ENCODE data around the gene SNTN. TPM values are rescaled to one million over a fixed set of nuclear protein-coding genes. Genes with fewer than 3 reads are reported as not detected.

SNTN gene
- total and polyA plus RNA-seq, 9 of the 15 experiments (the other 6 are each of a cell fraction or from before 2014, with no cell fraction given): not detected

DNA sequence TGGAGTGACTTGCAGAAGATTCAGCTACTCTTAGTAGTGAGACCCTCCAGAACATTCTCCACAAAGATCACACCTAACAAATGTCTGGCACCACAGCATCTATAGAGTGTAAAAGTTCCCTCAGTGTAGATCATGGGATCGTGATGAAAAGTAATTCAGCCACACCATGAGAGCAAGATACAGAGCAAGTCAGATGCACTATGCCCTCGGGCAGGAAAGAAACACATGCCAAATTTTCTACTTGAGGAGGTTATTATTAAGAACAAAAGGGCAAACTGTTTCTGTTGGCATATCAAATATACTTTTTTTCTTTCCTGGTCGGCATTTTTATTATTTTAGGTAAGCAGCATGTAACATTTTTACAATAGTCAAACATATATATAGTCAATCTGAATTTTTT lies 44.8 kb upstream of the SNTN start:
- H3K27ac ChIP-seq (ENCODE audit: extremely low read depth, low read depth, low read length): no peak overlapping the region
- no peaks in the 10 kb centered on the region for H4K20me1 ChIP-seq (replicated peaks; ENCODE audit: control insufficient read depth, insufficient read depth, low read length)
- TF ChIP-seq ZNF561 (CRISPR knock-in tag; conservative IDR thresholded peaks at IDR 0.05): no peak
- no peak for TF ChIP-seq SP2 (IDR thresholded peaks at IDR 0.05; ENCODE audit: extremely low read depth, low read depth, low read length, poor library complexity, severe bottlenecking)
- no peak for TF ChIP-seq MBD2 (IDR thresholded peaks at IDR 0.05; ENCODE audit: borderline replicate concordance, low read depth)
- TF ChIP-seq ZNF121 (CRISPR knock-in tag; conservative IDR thresholded peaks at IDR 0.05): no peak
- no peak for TF ChIP-seq NONO (IDR thresholded peaks at IDR 0.05; ENCODE audit: low read depth in 2 of 2, low read length in 1 of 2)
- no peak for TF ChIP-seq XRCC4 (IDR thresholded peaks at IDR 0.05; ENCODE audit: extremely low read depth, insufficient read depth, insufficient read length)
- no peak for TF ChIP-seq MTA3 (IDR thresholded peaks at IDR 0.05; ENCODE audit: borderline replicate concordance)
- no peak for TF ChIP-seq MCM7 (IDR thresholded peaks at IDR 0.05)
- TF ChIP-seq ILK (tag; IDR thresholded peaks at IDR 0.05; ENCODE audit: borderline replicate concordance, low read depth): no peak
- TF ChIP-seq PURB (CRISPR knock-in tag; IDR thresholded peaks at IDR 0.05; ENCODE audit: low read depth): no peak
- TF ChIP-seq ZEB2 (IDR thresholded peaks at IDR 0.05): no peak
- TF ChIP-seq NEUROD1 (IDR thresholded peaks at IDR 0.05; ENCODE audit: borderline replicate concordance, low read depth, low read length, partially characterized antibody): no peak
- TF ChIP-seq, protein P1, sequence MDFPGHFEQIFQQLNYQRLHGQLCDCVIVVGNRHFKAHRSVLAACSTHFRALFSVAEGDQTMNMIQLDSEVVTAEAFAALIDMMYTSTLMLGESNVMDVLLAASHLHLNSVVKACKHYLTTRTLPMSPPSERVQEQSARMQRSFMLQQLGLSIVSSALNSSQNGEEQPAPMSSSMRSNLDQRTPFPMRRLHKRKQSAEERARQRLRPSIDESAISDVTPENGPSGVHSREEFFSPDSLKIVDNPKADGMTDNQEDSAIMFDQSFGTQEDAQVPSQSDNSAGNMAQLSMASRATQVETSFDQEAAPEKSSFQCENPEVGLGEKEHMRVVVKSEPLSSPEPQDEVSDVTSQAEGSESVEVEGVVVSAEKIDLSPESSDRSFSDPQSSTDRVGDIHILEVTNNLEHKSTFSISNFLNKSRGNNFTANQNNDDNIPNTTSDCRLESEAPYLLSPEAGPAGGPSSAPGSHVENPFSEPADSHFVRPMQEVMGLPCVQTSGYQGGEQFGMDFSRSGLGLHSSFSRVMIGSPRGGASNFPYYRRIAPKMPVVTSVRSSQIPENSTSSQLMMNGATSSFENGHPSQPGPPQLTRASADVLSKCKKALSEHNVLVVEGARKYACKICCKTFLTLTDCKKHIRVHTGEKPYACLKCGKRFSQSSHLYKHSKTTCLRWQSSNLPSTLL (IDR thresholded peaks at IDR 0.05): no peak
- TF ChIP-seq ZC3H11A (IDR thresholded peaks at IDR 0.05; ENCODE audit: low read depth, low read length): no peak
- no peak overlapping the region for H2AFZ ChIP-seq (ENCODE audit: low read depth, low read length)
- H3K79me2 ChIP-seq (ENCODE audit: control insufficient read depth, insufficient read depth, low read length): no peaks in the 10 kb centered on the region
- BruUV-seq (replicated peaks): no TSS peak
- DNase-seq (ENCODE audit: extremely low read depth in 1 of 4, low spot score in 3 of 4) (no peak), FAIRE-seq (no peak), ATAC-seq (no peak)
- WGBS (ENCODE audit: insufficient coverage, low coverage, missing lambda C conversion rate): 0% methylated on average over 2 of the region's 3 CpGs
- H3K9me1 ChIP-seq (ENCODE audit: control insufficient read depth, insufficient read depth, low read length): no peaks in the 10 kb centered on the region
- H3K4me2 ChIP-seq (ENCODE audit: insufficient read depth, low read length): no peak overlapping the region
- CTCF ChIA-PET (ENCODE audit: low intra/inter-chr PET ratio): no interaction called here
- no peaks in the 10 kb centered on the region for H3K9me3 ChIP-seq (replicated peaks; ENCODE audit: control insufficient read depth, insufficient read depth, low read depth, low read length)
- no peaks in the 10 kb centered on the region for H3K4me1 ChIP-seq (replicated peaks in 1 of 2; ENCODE audit: control insufficient read depth in 2 of 2, insufficient read depth in 2 of 2, low read length in 2 of 2)
- POLR2A ChIA-PET: no interaction called here
- H3K27me3 ChIP-seq (ENCODE audit: control insufficient read depth in 2 of 2, insufficient read depth in 2 of 2, low read length in 2 of 2): no peaks in the 10 kb centered on the region
- H3K4me3 ChIP-seq: no peak overlapping the region
- in situ Hi-C loops (cut with MboI) (no loop called here), intact Hi-C loops (cut with micrococcal nuclease) (no loop called here)
- H3K36me3 ChIP-seq (ENCODE audit: control insufficient read depth, insufficient read depth, low read length): no peaks in the 10 kb centered on the region
- H3K9ac ChIP-seq (ENCODE audit: insufficient read depth in 1 of 2, low read depth in 2 of 2, low read length in 2 of 2): no peak overlapping the region

All from K562 (cell line).